PFSK-1 (cell line): ENCODE data around the gene CLIP1.

ENCODE experiments used
- FOXP2 ChIP-seq: optimal IDR thresholded peaks from 2 replicates; pipeline ENCODE3; 2011; ENCODE audit warnings: borderline replicate concordance, control low read depth, inconsistent platforms; ENCODE audit not compliant: insufficient read depth; ENCODE audit errors: extremely low read length, extremely low read depth
- POLR2AphosphoS5 ChIP-seq: IDR thresholded peaks from 2 replicates; pipeline ENCODE4 v1.6.1; 2012; ENCODE audit warnings: low read depth, mild to moderate bottlenecking, control low read depth, low read length, moderate library complexity
- SIN3A ChIP-seq: IDR thresholded peaks from 2 replicates; pipeline ENCODE4 v1.6.1; 2012; ENCODE audit warnings: mild to moderate bottlenecking, low read length, moderate library complexity, borderline replicate concordance; ENCODE audit not compliant: insufficient read depth
- TAF1 ChIP-seq: IDR thresholded peaks from 2 replicates; pipeline ENCODE4 v1.6.1; 2012; ENCODE audit warnings: low read length, control low read depth, borderline replicate concordance; ENCODE audit not compliant: insufficient read depth
- TF ChIP-seq, protein P1 (sequence below), 2 experiments: IDR thresholded peaks; 2 replicates each; pipeline versions ENCODE4 v1.6.1 to v1.8.0; 2011 to 2012; ENCODE audit warnings: low read depth in 2 of 2, low read length in 2 of 2, control low read depth in 1 of 2, inconsistent platforms in 1 of 2, mild to moderate bottlenecking in 1 of 2, moderate library complexity in 1 of 2; ENCODE audit not compliant: insufficient read depth in 1 of 2

The CLIP1 gene

DNA sequence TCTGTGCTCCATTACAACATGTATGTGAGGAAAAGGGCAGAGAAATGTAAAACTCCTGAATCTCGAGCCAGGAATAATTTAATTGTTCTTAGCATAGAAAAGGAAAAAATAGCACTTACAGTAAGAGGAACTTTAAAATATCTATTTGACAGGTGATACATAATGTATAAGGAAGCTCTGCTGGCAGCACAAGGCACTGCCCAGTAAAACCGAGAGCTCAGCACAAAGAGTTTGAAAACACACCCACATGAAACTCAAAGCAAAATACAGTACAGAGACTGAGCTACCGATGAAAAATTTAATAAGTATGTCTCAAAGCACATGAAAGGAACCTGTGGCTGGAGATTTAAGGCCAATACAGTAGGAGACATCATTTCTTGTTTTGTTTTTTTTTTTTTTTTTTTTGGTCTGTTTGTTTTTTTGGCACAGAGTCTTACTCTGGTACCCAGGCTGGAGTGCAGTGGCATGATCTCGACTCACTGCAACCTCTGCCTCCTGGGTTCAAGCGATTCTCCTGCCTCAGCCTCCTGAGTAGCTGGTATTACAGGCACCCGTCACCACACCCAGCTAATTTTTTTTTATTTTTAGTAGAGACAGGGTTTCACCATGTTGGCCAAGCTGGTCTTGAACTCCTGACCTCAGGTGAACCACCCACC is 19.2 kb downstream of the CLIP1 start:
- no peak for TF ChIP-seq POLR2AphosphoS5
- TF ChIP-seq SIN3A = no peak
- no peak for TF ChIP-seq FOXP2
- TF ChIP-seq, protein P1, sequence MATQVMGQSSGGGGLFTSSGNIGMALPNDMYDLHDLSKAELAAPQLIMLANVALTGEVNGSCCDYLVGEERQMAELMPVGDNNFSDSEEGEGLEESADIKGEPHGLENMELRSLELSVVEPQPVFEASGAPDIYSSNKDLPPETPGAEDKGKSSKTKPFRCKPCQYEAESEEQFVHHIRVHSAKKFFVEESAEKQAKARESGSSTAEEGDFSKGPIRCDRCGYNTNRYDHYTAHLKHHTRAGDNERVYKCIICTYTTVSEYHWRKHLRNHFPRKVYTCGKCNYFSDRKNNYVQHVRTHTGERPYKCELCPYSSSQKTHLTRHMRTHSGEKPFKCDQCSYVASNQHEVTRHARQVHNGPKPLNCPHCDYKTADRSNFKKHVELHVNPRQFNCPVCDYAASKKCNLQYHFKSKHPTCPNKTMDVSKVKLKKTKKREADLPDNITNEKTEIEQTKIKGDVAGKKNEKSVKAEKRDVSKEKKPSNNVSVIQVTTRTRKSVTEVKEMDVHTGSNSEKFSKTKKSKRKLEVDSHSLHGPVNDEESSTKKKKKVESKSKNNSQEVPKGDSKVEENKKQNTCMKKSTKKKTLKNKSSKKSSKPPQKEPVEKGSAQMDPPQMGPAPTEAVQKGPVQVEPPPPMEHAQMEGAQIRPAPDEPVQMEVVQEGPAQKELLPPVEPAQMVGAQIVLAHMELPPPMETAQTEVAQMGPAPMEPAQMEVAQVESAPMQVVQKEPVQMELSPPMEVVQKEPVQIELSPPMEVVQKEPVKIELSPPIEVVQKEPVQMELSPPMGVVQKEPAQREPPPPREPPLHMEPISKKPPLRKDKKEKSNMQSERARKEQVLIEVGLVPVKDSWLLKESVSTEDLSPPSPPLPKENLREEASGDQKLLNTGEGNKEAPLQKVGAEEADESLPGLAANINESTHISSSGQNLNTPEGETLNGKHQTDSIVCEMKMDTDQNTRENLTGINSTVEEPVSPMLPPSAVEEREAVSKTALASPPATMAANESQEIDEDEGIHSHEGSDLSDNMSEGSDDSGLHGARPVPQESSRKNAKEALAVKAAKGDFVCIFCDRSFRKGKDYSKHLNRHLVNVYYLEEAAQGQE (IDR thresholded peaks at IDR 0.05; ENCODE audit: insufficient read depth in 1 of 2, low read depth in 2 of 2, low read length in 2 of 2) = no peak
- no peak for TF ChIP-seq TAF1

DNA sequence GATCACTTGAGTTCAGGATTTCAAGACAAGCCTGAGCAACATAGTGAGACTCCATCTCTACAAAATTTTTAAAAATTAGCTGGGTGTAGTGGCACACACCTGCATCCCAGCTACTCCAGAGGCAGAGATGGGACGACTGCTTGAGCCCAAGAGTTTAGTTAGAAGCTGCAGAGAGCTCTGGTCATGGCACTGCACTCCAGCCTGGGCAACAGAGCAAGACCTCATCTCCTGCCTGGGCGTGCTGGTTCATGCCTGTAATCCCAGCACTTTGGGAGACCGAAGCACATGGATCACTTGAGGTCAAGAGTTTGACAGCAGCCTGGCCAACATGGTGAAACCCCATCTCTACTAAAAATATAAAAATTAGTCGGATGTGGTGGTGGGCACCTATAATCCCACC is 20.2 kb downstream of the CLIP1 start:
- TF ChIP-seq SIN3A = no peak
- no peak for TF ChIP-seq FOXP2
- TF ChIP-seq POLR2AphosphoS5 = no peak
- TF ChIP-seq, protein P1 (IDR thresholded peaks at IDR 0.05; ENCODE audit: insufficient read depth in 1 of 2, low read depth in 2 of 2, low read length in 2 of 2) = no peak
- TF ChIP-seq TAF1 = no peak

DNA sequence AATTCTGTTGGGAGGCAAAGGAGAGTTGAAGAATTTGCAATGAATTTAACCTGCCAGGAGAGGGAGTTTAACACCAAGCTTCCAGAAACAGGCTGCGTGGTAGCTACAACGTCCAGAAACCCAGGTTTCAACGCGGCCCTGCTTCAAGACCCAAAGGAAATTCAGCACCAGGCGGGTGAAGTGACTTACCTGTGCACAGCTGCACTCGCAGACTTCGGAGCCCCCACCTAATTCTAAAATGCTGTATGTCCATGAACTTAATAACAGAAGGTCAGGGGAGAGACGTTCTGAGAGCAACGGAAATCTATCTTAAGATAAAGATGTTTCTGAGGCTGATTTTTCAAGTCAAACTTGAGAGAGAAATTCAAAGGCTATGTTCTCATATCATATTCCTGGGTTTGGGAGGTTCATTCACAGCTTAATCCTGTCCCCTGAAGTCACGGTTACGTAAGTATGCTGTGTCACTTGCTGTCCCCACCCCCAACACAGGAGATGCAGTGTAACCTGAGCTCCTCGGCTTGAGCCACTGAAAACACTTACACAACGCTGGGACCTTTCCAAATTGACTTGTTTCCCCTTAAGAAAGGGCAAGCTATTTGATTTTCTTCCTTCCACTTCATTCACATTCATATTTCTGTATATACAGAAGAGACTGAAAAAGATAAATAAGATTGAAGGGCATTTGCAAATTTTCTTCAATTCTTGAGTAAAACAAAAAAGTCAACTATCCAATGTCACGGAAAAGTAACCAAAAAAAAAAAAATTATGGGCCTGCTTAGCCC is 22.7 kb downstream of the CLIP1 start:
- peak; percentile 46 for TF ChIP-seq POLR2AphosphoS5
- TF ChIP-seq SIN3A = no peak
- peak; percentile 79 for TF ChIP-seq FOXP2

DNA sequence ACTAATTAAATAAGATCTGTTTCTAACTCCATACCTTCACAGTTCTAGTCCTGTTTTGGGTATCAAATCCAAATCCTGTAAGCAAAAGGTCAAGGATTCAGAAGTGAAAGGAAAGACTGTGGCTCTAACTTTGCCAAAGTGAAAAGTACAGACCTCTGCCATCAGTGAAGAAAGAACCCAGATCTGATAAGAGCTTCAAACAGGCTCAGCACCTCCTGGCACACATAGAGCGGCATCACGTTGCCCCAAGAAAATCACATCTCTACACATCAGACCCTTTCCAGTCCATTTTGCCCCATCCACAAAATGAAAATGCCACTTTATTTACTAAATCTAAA is 23.2 kb downstream of the CLIP1 start:
- TF ChIP-seq FOXP2 (no peak), TAF1 (no peak), SIN3A (no peak), POLR2AphosphoS5 (no peak)
- TF ChIP-seq, protein P1 (IDR thresholded peaks at IDR 0.05; ENCODE audit: insufficient read depth in 1 of 2, low read depth in 2 of 2, low read length in 2 of 2) = no peak

DNA sequence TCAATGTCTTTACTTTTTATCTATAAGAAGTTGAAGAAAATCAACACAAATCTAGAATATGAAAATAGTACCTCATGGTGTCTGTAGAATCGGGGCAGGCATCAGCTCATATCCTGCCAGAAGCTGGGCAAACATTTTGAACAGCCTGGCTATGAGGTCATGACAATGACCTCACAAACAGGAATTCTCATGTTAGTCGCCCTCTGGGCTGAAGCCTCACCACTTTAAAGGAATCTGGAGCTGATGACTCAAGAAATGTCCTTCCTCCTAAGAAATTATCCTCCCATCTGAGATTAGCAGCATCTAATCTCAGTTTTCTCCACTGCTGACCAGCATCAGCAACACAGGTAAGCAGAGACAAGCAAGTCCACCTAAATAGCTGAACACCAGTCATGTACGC is 27.1 kb downstream of the CLIP1 start:
- TF ChIP-seq POLR2AphosphoS5 (no peak), FOXP2 (no peak), TAF1 (no peak), SIN3A (no peak)
- TF ChIP-seq, protein P1 (IDR thresholded peaks at IDR 0.05; ENCODE audit: insufficient read depth in 1 of 2, low read depth in 2 of 2, low read length in 2 of 2) = no peak
